Neuronal stem cell (in vitro differentiated cells): ENCODE results near the gene PRDX4. TPM values are rescaled to one million over a fixed set of nuclear protein-coding genes. Genes with fewer than 3 reads are reported as not detected.

ENCODE experiments used
- DNase-seq: peaks from one replicate; pipeline ENCODE4 v3.0.0-alpha.2; 2013; ENCODE audit warnings: low spot score
- H2AFZ ChIP-seq: one replicate; pipeline ENCODE4 v1.6.1; 2013; ENCODE audit warnings: mild to moderate bottlenecking, low read length, inconsistent platforms
- H2AK5ac ChIP-seq: 2 replicates; pipeline ENCODE4 v1.6.1; 2013; ENCODE audit warnings: low read depth, mild to moderate bottlenecking, inconsistent platforms, low read length, moderate library complexity, mixed read lengths
- H2BK120ac ChIP-seq: 2 replicates; pipeline ENCODE4 v1.6.1; 2013; ENCODE audit warnings: low read depth, mild to moderate bottlenecking, inconsistent platforms, low read length, moderate library complexity, mixed read lengths
- H2BK12ac ChIP-seq: one replicate; pipeline ENCODE4 v1.6.1; 2013; ENCODE audit warnings: low read length, inconsistent platforms
- H2BK15ac ChIP-seq: 2 replicates; pipeline ENCODE4 v1.6.1; 2013; ENCODE audit warnings: mild to moderate bottlenecking, low read length, inconsistent platforms, mixed read lengths
- H2BK5ac ChIP-seq: one replicate; pipeline ENCODE4 v1.6.1; 2013; ENCODE audit warnings: inconsistent platforms, mild to moderate bottlenecking, low read length, moderate library complexity
- H3K14ac ChIP-seq: one replicate; pipeline ENCODE4 v1.6.1; 2013; ENCODE audit warnings: low read length, inconsistent platforms
- H3K18ac ChIP-seq: 2 replicates; pipeline ENCODE4 v1.6.1; 2013; ENCODE audit warnings: low read length, inconsistent platforms
- H3K23ac ChIP-seq: 2 replicates; pipeline ENCODE4 v1.6.1; 2013; ENCODE audit warnings: low read depth, mild to moderate bottlenecking, mixed read lengths, low read length, inconsistent platforms; ENCODE audit not compliant: poor library complexity
- H3K27ac ChIP-seq: replicated peaks from 3 replicates; pipeline ENCODE4 v1.5.1; 2013; ENCODE audit warnings: low read length, inconsistent platforms
- H3K27me3 ChIP-seq, 3 experiments: 2 replicates each; pipeline ENCODE4 v1.6.1; 2013; ENCODE audit warnings: low read length in 3 of 3, mild to moderate bottlenecking in 2 of 3, inconsistent platforms in 1 of 3, low read depth in 1 of 3, mixed read lengths in 1 of 3, moderate library complexity in 1 of 3; ENCODE audit not compliant: control insufficient read depth in 3 of 3, insufficient read depth in 3 of 3
- H3K36me3 ChIP-seq, 2 donors: replicated peaks in 1 of 2; 2 replicates each; pipeline ENCODE4 v1.6.1; 2013; ENCODE audit warnings: low read length in 2 of 2; ENCODE audit not compliant: control insufficient read depth in 2 of 2, insufficient read depth in 2 of 2
- H3K4ac ChIP-seq: 2 replicates; pipeline ENCODE4 v1.6.1; 2013; ENCODE audit warnings: inconsistent platforms, mild to moderate bottlenecking, low read length, moderate library complexity
- H3K4me1 ChIP-seq, 2 donors: 1 replicate in 1 of 2; 2 replicates in 1 of 2; pipeline ENCODE4 v1.6.1; 2013; ENCODE audit warnings: low read length in 2 of 2, low read depth in 1 of 2; ENCODE audit not compliant: control insufficient read depth in 2 of 2, insufficient read depth in 1 of 2
- H3K4me2 ChIP-seq: one replicate; pipeline ENCODE4 v1.6.1; 2013; ENCODE audit warnings: mild to moderate bottlenecking, low read length, inconsistent platforms; ENCODE audit not compliant: insufficient read depth, poor library complexity, severe bottlenecking
- H3K4me3 ChIP-seq, 2 donors: 2 replicates each; pipeline ENCODE4 v1.5.1; 2013; ENCODE audit warnings: low read length in 2 of 2, mild to moderate bottlenecking in 2 of 2, inconsistent platforms in 1 of 2, moderate library complexity in 1 of 2
- H3K79me1 ChIP-seq: one replicate; pipeline ENCODE4 v1.6.1; 2013; ENCODE audit warnings: low read depth, mild to moderate bottlenecking, inconsistent platforms, low read length, moderate library complexity
- H3K9ac ChIP-seq: one replicate; pipeline ENCODE4 v1.6.1; 2013; ENCODE audit warnings: mild to moderate bottlenecking, low read depth, low read length, inconsistent platforms; ENCODE audit not compliant: poor library complexity
- H3K9me3 ChIP-seq, 2 donors: replicated peaks in 1 of 2; 2 replicates each; pipeline versions ENCODE3 to v1.6.1; 2013; ENCODE audit warnings: low read length in 2 of 2, mild to moderate bottlenecking in 2 of 2, inconsistent platforms in 1 of 2, low read depth in 1 of 2, mixed read lengths in 1 of 2, moderate library complexity in 1 of 2; ENCODE audit not compliant: control insufficient read depth in 2 of 2, insufficient read depth in 1 of 2
- H4K8ac ChIP-seq: one replicate; pipeline ENCODE4 v1.6.1; 2013; ENCODE audit warnings: low read depth, mild to moderate bottlenecking, inconsistent platforms, low read length, moderate library complexity
- H4K91ac ChIP-seq: one replicate; pipeline ENCODE4 v1.6.1; 2013; ENCODE audit warnings: low read length, low read depth, mild to moderate bottlenecking, inconsistent platforms; ENCODE audit not compliant: poor library complexity
- WGBS, 2 donors: extraction: QIAGEN DNeasy Blood & Tissue Kit; methylation state at CpG; one replicate each; pipeline ENCODE4 v1.1.7; 2013; ENCODE audit warnings: missing lambda C conversion rate in 2 of 2, mixed read lengths in 1 of 2; ENCODE audit not compliant: insufficient read length in 2 of 2, insufficient replicate concordance in 1 of 2; ENCODE audit errors: extremely low coverage in 2 of 2; 5-methylcytosine and 5-hydroxymethylcytosine counted together
- polyA plus RNA-seq, 2 experiments: library from polyadenylated mRNA; stranded (reverse); fragments of 200-250 nt; gene quantifications; one replicate each; pipeline ENCODE4 v1.2.3, GENCODE V29; 2013

The PRDX4 gene
- 92.8 TPM for polyA plus RNA-seq (2013, experiment 1 of 2)
- 88.4 TPM for polyA plus RNA-seq (2013, experiment 2 of 2)

DNA sequence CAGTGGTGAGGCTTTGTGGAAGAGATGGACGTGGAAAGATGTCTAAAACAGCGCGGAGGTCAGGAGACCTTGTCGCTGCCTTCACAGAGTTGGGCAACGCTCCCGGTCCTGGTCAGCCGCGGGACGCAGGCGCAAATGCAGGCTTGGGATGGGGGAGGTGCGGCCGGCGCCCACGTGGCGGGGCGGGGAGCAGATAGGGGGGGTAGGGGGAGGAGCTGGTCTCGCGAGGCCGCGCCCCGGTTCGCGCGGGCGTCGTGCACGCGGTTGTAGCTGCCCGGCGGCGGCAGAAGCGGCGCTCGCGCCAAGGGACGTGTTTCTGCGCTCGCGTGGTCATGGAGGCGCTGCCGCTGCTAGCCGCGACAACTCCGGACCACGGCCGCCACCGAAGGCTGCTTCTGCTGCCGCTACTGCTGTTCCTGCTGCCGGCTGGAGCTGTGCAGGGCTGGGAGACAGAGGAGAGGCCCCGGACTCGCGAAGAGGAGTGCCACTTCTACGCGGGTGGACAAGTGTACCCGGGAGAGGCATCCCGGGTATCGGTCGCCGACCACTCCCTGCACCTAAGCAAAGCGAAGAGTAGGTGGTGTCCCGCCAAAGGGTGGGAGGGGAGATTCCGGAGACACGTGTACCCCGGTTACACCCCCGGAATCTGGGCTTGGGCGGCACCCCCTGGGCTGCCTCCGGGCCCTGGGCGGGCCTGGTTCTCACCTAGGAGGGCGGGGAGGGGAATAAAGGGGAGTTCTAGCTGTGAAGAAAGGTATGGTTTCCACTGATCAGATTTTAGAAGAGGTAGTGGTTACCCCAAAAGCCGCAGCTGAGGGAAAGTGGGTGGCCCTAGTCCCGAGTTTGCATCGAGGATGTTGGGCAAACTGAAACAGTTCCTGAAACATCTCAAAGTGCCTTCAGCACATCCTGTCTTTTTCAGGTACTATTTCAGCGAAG lies at the start of gene PRDX4:
Gene PRDX4 (plus strand): TSS at position 255 of the 939 bp plus-strand sequence. CDS start 78 bp downstream, at position 333.
- peak within 1 kb of the TSS; percentile 65 for H3K23ac ChIP-seq

DNA sequence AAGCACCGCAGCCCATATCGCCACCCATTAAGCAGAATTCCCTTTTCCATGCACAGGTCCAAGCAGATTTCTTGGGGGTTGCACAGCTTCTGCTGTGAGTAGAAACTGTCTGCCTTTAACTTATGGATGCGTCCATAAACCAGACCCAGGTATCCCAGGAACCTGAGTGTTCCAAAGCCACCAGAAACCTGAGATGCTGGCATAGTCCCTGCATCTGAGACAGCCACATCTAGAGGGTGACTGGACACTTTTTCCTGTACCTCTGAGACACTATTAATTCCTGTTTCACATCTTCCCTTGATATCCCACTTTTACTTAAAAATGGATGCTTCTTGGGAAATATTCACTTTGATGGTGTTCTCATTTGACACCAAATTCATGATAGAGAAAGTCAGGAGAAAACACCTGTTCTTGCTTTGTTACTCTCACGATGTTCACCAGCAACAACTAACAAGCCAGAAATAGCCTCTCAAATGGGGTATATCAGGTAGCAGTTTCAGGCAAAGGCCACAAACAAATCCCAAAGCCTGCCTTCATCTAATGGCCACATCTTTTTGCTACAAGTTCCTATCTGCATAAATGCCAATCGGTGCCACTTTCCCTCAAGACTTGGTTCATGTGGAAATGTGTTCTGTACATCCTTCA lies 45.5 kb upstream of the PRDX4 start:
- Histone ChIP-seq H3K36me3 (no peaks in the 10 kb centered on the region), H3K9ac (no peak overlapping the region), H3K79me1 (no peaks in the 10 kb centered on the region), H3K18ac (no peak overlapping the region), H2BK12ac (no peak overlapping the region), H3K9me3 (no peaks in the 10 kb centered on the region), H3K4me3 (no peak overlapping the region), H2AFZ (no peak overlapping the region), H3K4ac (no peak overlapping the region), H2BK15ac (no peak overlapping the region), H3K4me2 (no peak overlapping the region), H4K91ac (no peak overlapping the region), H3K14ac (no peak overlapping the region), H3K27me3 (peaks cover 0 to 2% (median 0%) of the 10 kb centered on the region in 3 experiments), H2AK5ac (no peak overlapping the region), H3K27ac (no peak overlapping the region), H2BK120ac (no peak overlapping the region), H3K23ac (no peak overlapping the region), H4K8ac (no peak overlapping the region), H2BK5ac (no peak overlapping the region), H3K4me1 (no peaks in the 10 kb centered on the region)
- no peak for DNase-seq
- no CpG with 5 or more reads among the region's 5 CpGs for WGBS, 2 donors

More for the DNA sequence above, at the start of gene PRDX4:
- H3K4me3 ChIP-seq = peak within 1 kb of the TSS; percentile 87 to 95
- H2AK5ac ChIP-seq = no peak within 1 kb of the TSS
- no peaks in the 10 kb centered on the region for H3K4me1 ChIP-seq
- no peak within 1 kb of the TSS for H3K4ac ChIP-seq
- H3K14ac ChIP-seq = no peak within 1 kb of the TSS
- H4K91ac ChIP-seq = no peak within 1 kb of the TSS
- no peak within 1 kb of the TSS for H2BK15ac ChIP-seq
- H3K27me3 ChIP-seq = no peaks in the 10 kb centered on the region
- H2BK5ac ChIP-seq = no peak within 1 kb of the TSS
- H3K4me2 ChIP-seq = peak within 1 kb of the TSS; percentile 83
- no peaks in the 10 kb centered on the region for H3K79me1 ChIP-seq
- no peak within 1 kb of the TSS for H2BK120ac ChIP-seq
- DNase-seq = peak; percentile 68
- H3K18ac ChIP-seq = peak within 1 kb of the TSS; percentile 95
- WGBS, 2 donors = no CpG with 5 or more reads among the region's 73 CpGs
- no peak within 1 kb of the TSS for H2BK12ac ChIP-seq
- no peaks in the 10 kb centered on the region for H3K9me3 ChIP-seq
- peaks cover 0 to 14% of the 10 kb centered on the region in 2 donors for H3K36me3 ChIP-seq
- no peak within 1 kb of the TSS for H4K8ac ChIP-seq
- H3K9ac ChIP-seq = peak within 1 kb of the TSS; percentile 92
- H2AFZ ChIP-seq = peak within 1 kb of the TSS; percentile 93
- no peak within 1 kb of the TSS for H3K27ac ChIP-seq

DNA sequence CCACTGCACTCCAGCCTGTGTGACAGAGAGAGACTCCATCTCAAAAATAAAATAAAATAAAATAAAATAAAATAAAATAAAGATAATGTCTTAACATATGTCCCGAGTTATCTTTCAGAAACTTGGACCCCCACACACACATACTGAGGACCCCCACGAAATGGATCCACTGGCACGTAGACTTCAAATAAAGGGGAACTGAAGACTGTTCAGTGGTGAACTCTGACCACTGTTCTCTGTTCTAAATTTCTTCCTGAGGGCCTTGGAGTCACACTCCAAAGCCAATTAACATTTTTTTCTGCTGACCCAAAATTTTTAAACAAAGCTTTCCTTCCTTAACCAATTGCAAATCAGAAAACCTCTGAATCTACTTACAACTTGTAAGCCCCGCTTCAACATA lies 43.5 kb upstream of the PRDX4 start:
- Histone ChIP-seq H3K4ac (no peak overlapping the region), H2AFZ (no peak overlapping the region), H2BK5ac (no peak overlapping the region), H2AK5ac (no peak overlapping the region), H3K4me3 (no peak overlapping the region), H3K4me1 (no peaks in the 10 kb centered on the region), H3K9ac (no peak overlapping the region), H3K27ac (no peak overlapping the region), H3K23ac (no peak overlapping the region), H4K8ac (no peak overlapping the region), H3K18ac (no peak overlapping the region), H3K27me3 (no peaks in the 10 kb centered on the region), H3K9me3 (no peaks in the 10 kb centered on the region), H2BK15ac (no peak overlapping the region), H4K91ac (no peak overlapping the region), H2BK12ac (no peak overlapping the region), H3K14ac (no peak overlapping the region), H3K36me3 (no peaks in the 10 kb centered on the region), H3K79me1 (no peaks in the 10 kb centered on the region), H3K4me2 (no peak overlapping the region), H2BK120ac (no peak overlapping the region)
- no peak for DNase-seq
- no CpG with 5 or more reads among the region's 4 CpGs for WGBS, 2 donors

DNA sequence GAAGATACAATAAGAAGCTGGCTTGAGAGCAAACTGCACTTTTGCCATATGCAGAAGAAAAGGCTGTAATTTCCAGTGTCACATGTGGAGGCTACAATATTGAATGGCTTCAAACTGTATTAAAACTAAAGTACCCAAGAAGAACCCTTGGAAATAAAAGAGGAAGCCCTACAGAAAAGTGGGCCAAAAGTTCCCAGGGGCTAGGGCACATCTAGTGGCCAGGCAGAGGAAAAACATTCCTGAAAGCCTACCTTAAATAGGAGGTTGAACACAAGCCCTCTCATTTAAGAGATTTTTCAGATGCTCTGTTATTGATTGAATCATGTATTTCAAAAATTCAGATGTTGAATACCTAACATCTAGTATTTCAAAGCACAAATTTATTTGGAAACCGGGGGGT lies 40.6 kb upstream of the PRDX4 start:
- no peaks in the 10 kb centered on the region for H3K4me1 ChIP-seq
- WGBS, 2 donors = no CpG with 5 or more reads among the region's 1 CpG
- no peaks in the 10 kb centered on the region for H3K9me3 ChIP-seq
- H3K36me3 ChIP-seq = no peaks in the 10 kb centered on the region
- no peak overlapping the region for H4K8ac ChIP-seq
- no peaks in the 10 kb centered on the region for H3K27me3 ChIP-seq
- H2BK5ac ChIP-seq = no peak overlapping the region
- H2AFZ ChIP-seq = no peak overlapping the region
- H3K23ac ChIP-seq = no peak overlapping the region
- no peak overlapping the region for H3K4ac ChIP-seq
- H2BK15ac ChIP-seq = no peak overlapping the region
- no peak overlapping the region for H2AK5ac ChIP-seq
- H3K9ac ChIP-seq = no peak overlapping the region
- no peak overlapping the region for H3K27ac ChIP-seq
- H2BK120ac ChIP-seq = no peak overlapping the region
- no peaks in the 10 kb centered on the region for H3K79me1 ChIP-seq
- no peak overlapping the region for H2BK12ac ChIP-seq
- H3K18ac ChIP-seq = no peak overlapping the region
- no peak overlapping the region for H4K91ac ChIP-seq
- H3K14ac ChIP-seq = no peak overlapping the region
- no peak overlapping the region for H3K4me2 ChIP-seq
- DNase-seq = no peak
- no peak overlapping the region for H3K4me3 ChIP-seq
